ENCODE measurements around the gene UCKL1.
"Not testable (repeated sequence)": the region's sequence is repeated elsewhere in the genome, so short reads cannot be mapped to it uniquely, and the experiment has no call there.

The UCKL1 gene

GRCh38 chr20:63960654-63961621 lies 4.7 kb upstream of the UCKL1 start:
- DNase-seq (ENCODE audit: low read depth, low spot score); H3K27ac ChIP-seq: not testable (repeated sequence)

GRCh38 chr20:63959699-63960075 lies 3.5 kb upstream of the UCKL1 start:
- DNase-seq (ENCODE audit: low read depth, low spot score), result no peak
- H3K27ac ChIP-seq, result no peak overlapping the region

- H3K27ac ChIP-seq, result no peak overlapping the region
- DNase-seq (ENCODE audit: low read depth, low spot score), result no peak
Measured at GRCh38 chr20:63958964-63959698, 2.9 kb upstream of the UCKL1 start.

GRCh38 chr20:63958471-63958870 lies 2.3 kb upstream of the UCKL1 start:
- no peak overlapping the region for H3K27ac ChIP-seq
- DNase-seq (ENCODE audit: low read depth, low spot score), result no peak

- no peak for DNase-seq (ENCODE audit: low read depth, low spot score)
- H3K27ac ChIP-seq, result peak overlapping the region; percentile 79
Measured at GRCh38 chr20:63957690-63958441, 1.6 kb upstream of the UCKL1 start.

- DNase-seq (ENCODE audit: low read depth, low spot score), result no peak
- peak overlapping the region; percentile 79 for H3K27ac ChIP-seq
Measured at GRCh38 chr20:63957004-63957689, 931 bp upstream of the UCKL1 start.

GRCh38 chr20:63956664-63957003 lies 418 bp upstream of the UCKL1 start:
- DNase-seq (ENCODE audit: low read depth, low spot score), result no peak
- peak overlapping the region; percentile 79 for H3K27ac ChIP-seq

GRCh38 chr20:63955281-63955826 lies 862 bp downstream of the UCKL1 start:
- DNase-seq (ENCODE audit: low read depth, low spot score), result no peak
- peak overlapping the region; percentile 79 for H3K27ac ChIP-seq

- DNase-seq (ENCODE audit: low read depth, low spot score), result no peak
- peak overlapping the region; percentile 60 for H3K27ac ChIP-seq
Measured at GRCh38 chr20:63953764-63954429, 2.3 kb downstream of the UCKL1 start.

- H3K27ac ChIP-seq, result peak overlapping the region; percentile 60
- no peak for DNase-seq (ENCODE audit: low read depth, low spot score)
Measured at GRCh38 chr20:63952769-63953168, 3.4 kb downstream of the UCKL1 start.

- peak overlapping the region; percentile 60 for H3K27ac ChIP-seq
Measured at GRCh38 chr20:63952210-63952535, 4.0 kb downstream of the UCKL1 start.

GRCh38 chr20:63951398-63952209 lies 4.6 kb downstream of the UCKL1 start:
- DNase-seq (ENCODE audit: low read depth, low spot score), result no peak
- peak overlapping the region; percentile 60 for H3K27ac ChIP-seq

More at GRCh38 chr20:63952210-63952535, 4.0 kb downstream of the UCKL1 start:
- DNase-seq (ENCODE audit: low read depth, low spot score), result no peak

GRCh38 chr20:63950701-63951397 lies 5.4 kb downstream of the UCKL1 start:
- H3K27ac ChIP-seq, result peak overlapping the region; percentile 60
- DNase-seq (ENCODE audit: low read depth, low spot score), result no peak

GRCh38 chr20:63947638-63948456 lies 8.4 kb downstream of the UCKL1 start:
- peak overlapping the region; percentile 60 for H3K27ac ChIP-seq
- no peak for DNase-seq (ENCODE audit: low read depth, low spot score)

GRCh38 chr20:63946986-63947637 lies 9.1 kb downstream of the UCKL1 start:
- H3K27ac ChIP-seq, result peak overlapping the region; percentile 60
- no peak for DNase-seq (ENCODE audit: low read depth, low spot score)
